Caco-2 (cell line): ENCODE results near the gene STRN. TPM values are rescaled to one million over a fixed set of nuclear protein-coding genes. Genes with fewer than 3 reads are reported as not detected.

Source experiments
- BruUV-seq: library from RNA; stranded (reverse); fragments of 400-500 nt; replicated peaks from 2 replicates; lab custom pipeline; 2021; lab: Mats Ljungman, UMichigan
- CTCF ChIA-PET: fragments of 300-600 bp; sonication (Branson Sonifier 250); formaldehyde crosslinking; loops from one replicate; lab custom pipeline; 2022; ENCODE audit warnings: antibody characterized with exemption; lab: Charles Lee
- POLR2A ChIA-PET: fragments of 300-600 bp; sonication (Branson Sonifier 250); formaldehyde crosslinking; loops from one replicate; lab custom pipeline; 2022; ENCODE audit warnings: antibody characterized with exemption; lab: Charles Lee
- DNase-seq, 2 experiments: peaks; one replicate each; pipeline versions ENCODE4 v3.0.0 to v3.0.0-alpha.2; 2020 to 2022
- H3K27me3 ChIP-seq: replicated peaks from 2 replicates; pipeline ENCODE4 v1.6.0; 2011; ENCODE audit warnings: low read length; ENCODE audit not compliant: control insufficient read depth, insufficient read depth
- H3K36me3 ChIP-seq: 2 replicates; pipeline ENCODE4 v1.5.1; 2011; ENCODE audit warnings: low read length; ENCODE audit not compliant: control insufficient read depth, insufficient read depth
- H3K4me1 ChIP-seq: fragments of 250-450 bp; sonication (Bioruptor Pico); 2 replicates; pipeline ENCODE4 v1.5.1; 2020; ENCODE audit warnings: mild to moderate bottlenecking
- H3K4me3 ChIP-seq: 2 replicates; pipeline ENCODE4 v1.5.1; 2011; ENCODE audit warnings: low read depth, mild to moderate bottlenecking, control low read depth, low read length
- H3K9me3 ChIP-seq: fragments of 250-450 bp; sonication (Bioruptor Pico); 2 replicates; pipeline ENCODE4 v1.5.1; 2020; ENCODE audit warnings: mild to moderate bottlenecking, moderate library complexity
- H3K27ac Mint-ChIP-seq: one replicate; pipeline ENCODE4 v1.8.0; 2022; ENCODE audit warnings: mixed read lengths; ENCODE audit not compliant: unreplicated experiment
- H3K27me3 Mint-ChIP-seq: one replicate; pipeline ENCODE4 v1.8.0; 2022; ENCODE audit warnings: mixed read lengths; ENCODE audit not compliant: insufficient read depth, unreplicated experiment
- H3K36me3 Mint-ChIP-seq: one replicate; pipeline ENCODE4 v1.8.0; 2022; ENCODE audit warnings: mild to moderate bottlenecking, mixed read lengths; ENCODE audit not compliant: insufficient read depth, unreplicated experiment
- H3K4me1 Mint-ChIP-seq: one replicate; pipeline ENCODE4 v1.8.0; 2022; ENCODE audit warnings: low read depth, mixed read lengths; ENCODE audit not compliant: unreplicated experiment
- H3K4me3 Mint-ChIP-seq: one replicate; pipeline ENCODE4 v1.8.0; 2022; ENCODE audit warnings: mild to moderate bottlenecking, moderate library complexity, mixed read lengths; ENCODE audit not compliant: unreplicated experiment
- H3K9me3 Mint-ChIP-seq: one replicate; pipeline ENCODE4 v1.8.0; 2022; ENCODE audit warnings: mixed read lengths; ENCODE audit not compliant: unreplicated experiment
- intact Hi-C: fragments of 100-400 bp; cut with micrococcal nuclease; formaldehyde crosslinking; loops from one replicate; pipeline ENCODE4 v1.10.0; 2022; ENCODE audit not compliant: unreplicated experiment
- total RNA-seq: library from RNA; stranded (reverse); gene quantifications from 2 replicates; pipeline ENCODE4 v1.2.3, GENCODE V29; 2022
- TF ChIP-seq, protein P1 (sequence below), 2 experiments: fragments of 200-600 bp in 1 of 2; IDR thresholded peaks; 1 replicate in 1 of 2; 2 replicates in 1 of 2; pipeline versions ENCODE4 v1.5.1 to v1.8.0; 2011 to 2022; ENCODE audit warnings: antibody characterized with exemption in 1 of 2, control low read depth in 1 of 2, inconsistent platforms in 1 of 2, low read depth in 1 of 2, low read length in 1 of 2, mild to moderate bottlenecking in 1 of 2, moderate library complexity in 1 of 2; ENCODE audit not compliant: insufficient read depth in 1 of 2, severe bottlenecking in 1 of 2, unreplicated experiment in 1 of 2

The STRN gene
- total RNA-seq, 1 experiment from 2014 or later = 36.8 TPM

DNA sequence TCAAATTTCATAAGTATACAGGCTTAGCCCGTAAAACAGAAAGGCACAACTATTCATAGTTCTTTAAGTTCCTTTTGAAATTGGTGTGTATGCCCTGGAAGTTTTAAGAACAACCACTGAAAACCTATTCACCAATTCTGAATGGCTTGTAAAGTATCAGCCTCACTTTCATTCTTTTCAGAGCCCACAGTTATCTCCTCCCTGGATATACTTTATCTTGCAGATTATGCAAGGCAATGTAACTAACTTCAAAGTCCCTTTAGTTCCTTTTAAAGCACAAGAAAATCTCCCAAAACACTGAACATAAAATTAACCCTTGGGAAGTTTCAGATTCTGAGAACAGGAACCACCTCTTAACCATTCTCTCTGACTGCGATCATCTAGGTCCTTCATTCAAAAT, 1.1 kb downstream of the STRN start:
- peaks cover 31% of the 10 kb centered on the region for H3K36me3 Mint-ChIP-seq
- TF ChIP-seq, protein P1, sequence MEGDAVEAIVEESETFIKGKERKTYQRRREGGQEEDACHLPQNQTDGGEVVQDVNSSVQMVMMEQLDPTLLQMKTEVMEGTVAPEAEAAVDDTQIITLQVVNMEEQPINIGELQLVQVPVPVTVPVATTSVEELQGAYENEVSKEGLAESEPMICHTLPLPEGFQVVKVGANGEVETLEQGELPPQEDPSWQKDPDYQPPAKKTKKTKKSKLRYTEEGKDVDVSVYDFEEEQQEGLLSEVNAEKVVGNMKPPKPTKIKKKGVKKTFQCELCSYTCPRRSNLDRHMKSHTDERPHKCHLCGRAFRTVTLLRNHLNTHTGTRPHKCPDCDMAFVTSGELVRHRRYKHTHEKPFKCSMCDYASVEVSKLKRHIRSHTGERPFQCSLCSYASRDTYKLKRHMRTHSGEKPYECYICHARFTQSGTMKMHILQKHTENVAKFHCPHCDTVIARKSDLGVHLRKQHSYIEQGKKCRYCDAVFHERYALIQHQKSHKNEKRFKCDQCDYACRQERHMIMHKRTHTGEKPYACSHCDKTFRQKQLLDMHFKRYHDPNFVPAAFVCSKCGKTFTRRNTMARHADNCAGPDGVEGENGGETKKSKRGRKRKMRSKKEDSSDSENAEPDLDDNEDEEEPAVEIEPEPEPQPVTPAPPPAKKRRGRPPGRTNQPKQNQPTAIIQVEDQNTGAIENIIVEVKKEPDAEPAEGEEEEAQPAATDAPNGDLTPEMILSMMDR (IDR thresholded peaks at IDR 0.05; ENCODE audit: insufficient read depth in 1 of 2, low read depth in 1 of 2, low read length in 1 of 2, severe bottlenecking in 1 of 2, unreplicated experiment in 1 of 2) = no peak
- peak overlapping the region; percentile 98 for H3K4me3 Mint-ChIP-seq
- DNase-seq = no peak
- H3K9me3 Mint-ChIP-seq = no peaks in the 10 kb centered on the region
- H3K36me3 ChIP-seq = no peaks in the 10 kb centered on the region
- H3K9me3 ChIP-seq = no peaks in the 10 kb centered on the region
- peaks cover 33% of the 10 kb centered on the region for H3K4me1 Mint-ChIP-seq
- no peaks in the 10 kb centered on the region for H3K27me3 ChIP-seq
- POLR2A ChIA-PET = no interaction called here
- BruUV-seq = TSS peak; percentile 42
- intact Hi-C loops = loop anchor here (5.0 kb wide), 1 partner anchor 117 kb away; the partner anchor contains the start of genes GPATCH11 and HEATR5B
- CTCF ChIA-PET = no interaction called here
- H3K4me3 ChIP-seq = peak overlapping the region; percentile 91
- H3K27me3 Mint-ChIP-seq = no peaks in the 10 kb centered on the region
- H3K27ac Mint-ChIP-seq = peak overlapping the region; percentile 82
- peaks cover 36% of the 10 kb centered on the region for H3K4me1 ChIP-seq

DNA sequence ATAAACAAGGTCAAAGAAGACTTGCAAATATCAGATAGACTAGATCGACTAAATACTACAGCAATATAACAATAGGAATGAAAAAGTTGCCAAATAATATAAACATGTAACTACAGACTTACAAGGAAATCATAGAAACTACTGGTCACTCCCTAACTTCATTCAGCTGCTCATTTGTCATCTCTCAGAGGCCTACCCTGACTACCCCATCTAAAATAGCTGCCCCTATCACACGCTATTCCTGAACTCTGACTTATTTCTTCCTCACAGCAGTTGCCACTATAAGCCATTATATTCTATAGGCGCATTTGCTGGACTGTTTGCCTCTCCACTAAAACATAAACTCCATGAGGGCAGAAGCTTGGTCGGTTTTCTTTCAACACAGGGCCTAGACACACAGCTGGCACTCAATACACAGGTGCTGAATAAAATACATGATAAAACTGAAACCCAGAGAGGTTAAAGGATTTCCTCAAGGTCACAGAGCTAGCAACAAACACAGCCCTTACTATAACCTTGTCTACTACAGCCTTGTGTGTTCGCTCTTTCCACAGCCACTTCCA, 1.8 kb downstream of the STRN start:
- H3K9me3 Mint-ChIP-seq = no peaks in the 10 kb centered on the region
- H3K36me3 ChIP-seq = no peaks in the 10 kb centered on the region
- peak overlapping the region; percentile 98 for H3K4me3 Mint-ChIP-seq
- peaks cover 31% of the 10 kb centered on the region for H3K36me3 Mint-ChIP-seq
- H3K9me3 ChIP-seq = no peaks in the 10 kb centered on the region
- ChIA-PET POLR2A (no interaction called here), CTCF (no interaction called here)
- no peaks in the 10 kb centered on the region for H3K27me3 ChIP-seq
- H3K27ac Mint-ChIP-seq = peak overlapping the region; percentile 36
- H3K4me3 ChIP-seq = no peak overlapping the region
- no peak for DNase-seq
- H3K4me1 Mint-ChIP-seq = peaks cover 33% of the 10 kb centered on the region
- H3K27me3 Mint-ChIP-seq = no peaks in the 10 kb centered on the region
- TF ChIP-seq, protein P1 (IDR thresholded peaks at IDR 0.05; ENCODE audit: insufficient read depth in 1 of 2, low read depth in 1 of 2, low read length in 1 of 2, severe bottlenecking in 1 of 2, unreplicated experiment in 1 of 2) = no peak
- H3K4me1 ChIP-seq = peaks cover 36% of the 10 kb centered on the region
- intact Hi-C loops = loop anchor here (5.0 kb wide), 1 partner anchor 118 kb away; the partner anchor contains the start of genes GPATCH11 and HEATR5B
- no TSS peak for BruUV-seq

DNA sequence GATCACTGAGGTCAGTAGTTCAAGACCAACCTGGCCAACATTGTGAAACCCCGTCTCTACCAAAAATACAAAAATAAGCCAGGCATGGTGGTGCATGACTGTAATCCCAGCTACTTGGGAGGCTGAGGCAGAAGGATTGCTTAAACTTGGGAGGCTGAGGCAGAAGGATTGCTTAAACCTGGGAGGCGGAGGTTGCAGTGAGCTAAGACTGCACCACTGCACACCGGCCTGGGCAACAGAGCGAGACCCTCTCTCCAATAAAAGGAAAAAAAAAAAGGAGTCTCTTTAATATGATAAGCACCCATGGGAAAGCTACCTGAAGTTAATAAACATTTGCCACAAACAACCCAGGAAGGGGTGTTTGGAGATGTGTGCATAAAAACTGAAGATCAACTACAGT, 2.6 kb downstream of the STRN start:
- TF ChIP-seq, protein P1 (IDR thresholded peaks at IDR 0.05; ENCODE audit: insufficient read depth in 1 of 2, low read depth in 1 of 2, low read length in 1 of 2, severe bottlenecking in 1 of 2, unreplicated experiment in 1 of 2) = no peak
- peaks cover 36% of the 10 kb centered on the region for H3K4me1 ChIP-seq
- no peak overlapping the region for H3K4me3 ChIP-seq
- CTCF ChIA-PET = no interaction called here
- no peaks in the 10 kb centered on the region for H3K9me3 ChIP-seq
- no peaks in the 10 kb centered on the region for H3K36me3 ChIP-seq
- POLR2A ChIA-PET = interaction anchor here (0.7 kb wide), 1 partner anchor 52 kb away, joined by 6 read pairs; no protein-coding TSS in a partner anchor
- H3K36me3 Mint-ChIP-seq = peaks cover 31% of the 10 kb centered on the region
- H3K4me3 Mint-ChIP-seq = peak overlapping the region; percentile 54
- H3K27ac Mint-ChIP-seq = no peak overlapping the region
- H3K9me3 Mint-ChIP-seq = no peaks in the 10 kb centered on the region
- no peak for DNase-seq
- H3K27me3 Mint-ChIP-seq = no peaks in the 10 kb centered on the region
- no TSS peak for BruUV-seq
- H3K27me3 ChIP-seq = no peaks in the 10 kb centered on the region
- intact Hi-C loops = no loop called here
- H3K4me1 Mint-ChIP-seq = peaks cover 33% of the 10 kb centered on the region
